HCT116 (cell line): ENCODE data around the gene MEIS2.

ENCODE experiments used
- CEBPB ChIP-seq: IDR thresholded peaks from 2 replicates; pipeline ENCODE4 v1.6.1; 2012; ENCODE audit warnings: low read depth
- EZH2 ChIP-seq: fragments of 200-600 bp; sonication (generic); IDR thresholded peaks from 2 replicates; pipeline ENCODE4 v1.6.1; 2017; ENCODE audit warnings: antibody characterized with exemption, mixed run types
- JUND ChIP-seq: IDR thresholded peaks from 2 replicates; pipeline ENCODE4 v1.6.1; 2012
- POLR2A ChIP-seq: IDR thresholded peaks from 2 replicates; pipeline ENCODE4 v1.7.0; 2011; ENCODE audit warnings: borderline replicate concordance; ENCODE audit not compliant: insufficient read depth, insufficient read length; ENCODE audit errors: extremely low read depth
- POLR2AphosphoS5 ChIP-seq: IDR thresholded peaks from 2 replicates; pipeline ENCODE4 v1.6.1; 2011; ENCODE audit warnings: mild to moderate bottlenecking, low read depth, low read length, moderate library complexity
- RAD21 ChIP-seq: IDR thresholded peaks from 2 replicates; pipeline ENCODE4 v1.6.1; 2012; ENCODE audit warnings: low read depth, mild to moderate bottlenecking
- YY1 ChIP-seq: IDR thresholded peaks from 2 replicates; pipeline ENCODE4 v1.6.1; 2011; ENCODE audit warnings: low read length, low read depth, moderate library complexity, mild to moderate bottlenecking; ENCODE audit not compliant: insufficient replicate concordance; ENCODE audit errors: extremely low read depth
- ZNF274 ChIP-seq: fragments of 200-500 bp; sonication (Bioruptor generic); IDR thresholded peaks from 2 replicates; pipeline ENCODE4 v1.6.1; 2014; ENCODE audit warnings: mild to moderate bottlenecking, low read depth, low read length, inconsistent platforms
- TF ChIP-seq, protein P1 (sequence below), 3 experiments: fragments of 200-600 bp in 1 of 3; sonication (generic) in 1 of 3; IDR thresholded peaks in 2 of 3; conservative IDR thresholded peaks in 1 of 3; 2 replicates each; pipeline ENCODE4 v1.5.1; 2012 to 2017; ENCODE audit warnings: low read depth in 2 of 3, low read length in 2 of 3, antibody characterized with exemption in 1 of 3, borderline replicate concordance in 1 of 3, control low read depth in 1 of 3, mild to moderate bottlenecking in 1 of 3, mixed read lengths in 1 of 3, mixed run types in 1 of 3, moderate library complexity in 1 of 3; ENCODE audit not compliant: insufficient read depth in 1 of 3
- TF ChIP-seq, protein P2 (sequence below): IDR thresholded peaks from 2 replicates; pipeline ENCODE4 v1.6.1; 2012; ENCODE audit warnings: low read depth
- TF ChIP-seq, protein P3 (sequence below): IDR thresholded peaks from 2 replicates; pipeline ENCODE4 v1.6.1; 2012
- TF ChIP-seq, protein P4 (sequence below): IDR thresholded peaks from 2 replicates; pipeline ENCODE4 v1.6.1; 2011; ENCODE audit warnings: mild to moderate bottlenecking, low read length, moderate library complexity; ENCODE audit not compliant: insufficient replicate concordance; ENCODE audit errors: extremely low read depth

DNA sequence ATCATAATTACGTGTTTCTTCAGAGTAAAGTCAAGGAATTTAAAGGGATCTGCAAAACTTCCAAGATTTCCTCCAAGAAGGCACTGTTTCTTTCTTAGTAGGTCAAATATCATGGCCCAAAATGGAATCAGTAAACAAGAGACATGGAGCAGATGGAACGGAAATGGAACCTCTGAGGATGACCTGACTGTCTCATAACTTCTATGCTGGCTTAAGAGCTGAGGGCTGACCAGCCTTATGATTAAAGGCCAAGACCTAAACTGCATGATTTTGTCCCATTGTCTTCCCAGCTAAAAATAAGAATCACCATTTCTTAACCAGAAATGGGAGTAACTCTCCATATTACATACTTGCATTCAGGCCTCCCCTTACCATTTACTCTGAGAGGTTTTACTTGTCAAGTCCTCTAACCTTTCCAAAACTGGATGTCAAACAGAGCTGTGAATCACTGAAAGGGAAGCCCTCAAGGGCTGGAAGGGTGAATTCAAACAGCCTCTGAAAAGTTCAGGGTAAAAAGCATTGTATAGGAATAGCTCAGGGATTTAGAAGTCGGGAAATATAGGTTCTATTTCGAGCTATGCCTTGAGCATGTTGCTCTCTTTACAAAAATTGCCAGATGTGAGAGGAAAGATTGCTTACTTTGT is 103.7 kb downstream of the MEIS2 start:
- TF ChIP-seq, protein P1, sequence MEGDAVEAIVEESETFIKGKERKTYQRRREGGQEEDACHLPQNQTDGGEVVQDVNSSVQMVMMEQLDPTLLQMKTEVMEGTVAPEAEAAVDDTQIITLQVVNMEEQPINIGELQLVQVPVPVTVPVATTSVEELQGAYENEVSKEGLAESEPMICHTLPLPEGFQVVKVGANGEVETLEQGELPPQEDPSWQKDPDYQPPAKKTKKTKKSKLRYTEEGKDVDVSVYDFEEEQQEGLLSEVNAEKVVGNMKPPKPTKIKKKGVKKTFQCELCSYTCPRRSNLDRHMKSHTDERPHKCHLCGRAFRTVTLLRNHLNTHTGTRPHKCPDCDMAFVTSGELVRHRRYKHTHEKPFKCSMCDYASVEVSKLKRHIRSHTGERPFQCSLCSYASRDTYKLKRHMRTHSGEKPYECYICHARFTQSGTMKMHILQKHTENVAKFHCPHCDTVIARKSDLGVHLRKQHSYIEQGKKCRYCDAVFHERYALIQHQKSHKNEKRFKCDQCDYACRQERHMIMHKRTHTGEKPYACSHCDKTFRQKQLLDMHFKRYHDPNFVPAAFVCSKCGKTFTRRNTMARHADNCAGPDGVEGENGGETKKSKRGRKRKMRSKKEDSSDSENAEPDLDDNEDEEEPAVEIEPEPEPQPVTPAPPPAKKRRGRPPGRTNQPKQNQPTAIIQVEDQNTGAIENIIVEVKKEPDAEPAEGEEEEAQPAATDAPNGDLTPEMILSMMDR (IDR thresholded peaks at IDR 0.05 in 2 of 3, conservative IDR thresholded peaks at IDR 0.05 in 1 of 3; ENCODE audit: borderline replicate concordance in 1 of 3, insufficient read depth in 1 of 3, low read depth in 2 of 3, low read length in 2 of 3): no peak
- TF ChIP-seq POLR2AphosphoS5 (no peak), RAD21 (no peak), EZH2 (no peak), ZNF274 (no peak), POLR2A (no peak), JUND (no peak), CEBPB (no peak), YY1 (no peak)
- TF ChIP-seq, protein P2, sequence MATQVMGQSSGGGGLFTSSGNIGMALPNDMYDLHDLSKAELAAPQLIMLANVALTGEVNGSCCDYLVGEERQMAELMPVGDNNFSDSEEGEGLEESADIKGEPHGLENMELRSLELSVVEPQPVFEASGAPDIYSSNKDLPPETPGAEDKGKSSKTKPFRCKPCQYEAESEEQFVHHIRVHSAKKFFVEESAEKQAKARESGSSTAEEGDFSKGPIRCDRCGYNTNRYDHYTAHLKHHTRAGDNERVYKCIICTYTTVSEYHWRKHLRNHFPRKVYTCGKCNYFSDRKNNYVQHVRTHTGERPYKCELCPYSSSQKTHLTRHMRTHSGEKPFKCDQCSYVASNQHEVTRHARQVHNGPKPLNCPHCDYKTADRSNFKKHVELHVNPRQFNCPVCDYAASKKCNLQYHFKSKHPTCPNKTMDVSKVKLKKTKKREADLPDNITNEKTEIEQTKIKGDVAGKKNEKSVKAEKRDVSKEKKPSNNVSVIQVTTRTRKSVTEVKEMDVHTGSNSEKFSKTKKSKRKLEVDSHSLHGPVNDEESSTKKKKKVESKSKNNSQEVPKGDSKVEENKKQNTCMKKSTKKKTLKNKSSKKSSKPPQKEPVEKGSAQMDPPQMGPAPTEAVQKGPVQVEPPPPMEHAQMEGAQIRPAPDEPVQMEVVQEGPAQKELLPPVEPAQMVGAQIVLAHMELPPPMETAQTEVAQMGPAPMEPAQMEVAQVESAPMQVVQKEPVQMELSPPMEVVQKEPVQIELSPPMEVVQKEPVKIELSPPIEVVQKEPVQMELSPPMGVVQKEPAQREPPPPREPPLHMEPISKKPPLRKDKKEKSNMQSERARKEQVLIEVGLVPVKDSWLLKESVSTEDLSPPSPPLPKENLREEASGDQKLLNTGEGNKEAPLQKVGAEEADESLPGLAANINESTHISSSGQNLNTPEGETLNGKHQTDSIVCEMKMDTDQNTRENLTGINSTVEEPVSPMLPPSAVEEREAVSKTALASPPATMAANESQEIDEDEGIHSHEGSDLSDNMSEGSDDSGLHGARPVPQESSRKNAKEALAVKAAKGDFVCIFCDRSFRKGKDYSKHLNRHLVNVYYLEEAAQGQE: no peak
- TF ChIP-seq, protein P3, sequence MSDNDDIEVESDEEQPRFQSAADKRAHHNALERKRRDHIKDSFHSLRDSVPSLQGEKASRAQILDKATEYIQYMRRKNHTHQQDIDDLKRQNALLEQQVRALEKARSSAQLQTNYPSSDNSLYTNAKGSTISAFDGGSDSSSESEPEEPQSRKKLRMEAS: no peak
- TF ChIP-seq, protein P4, sequence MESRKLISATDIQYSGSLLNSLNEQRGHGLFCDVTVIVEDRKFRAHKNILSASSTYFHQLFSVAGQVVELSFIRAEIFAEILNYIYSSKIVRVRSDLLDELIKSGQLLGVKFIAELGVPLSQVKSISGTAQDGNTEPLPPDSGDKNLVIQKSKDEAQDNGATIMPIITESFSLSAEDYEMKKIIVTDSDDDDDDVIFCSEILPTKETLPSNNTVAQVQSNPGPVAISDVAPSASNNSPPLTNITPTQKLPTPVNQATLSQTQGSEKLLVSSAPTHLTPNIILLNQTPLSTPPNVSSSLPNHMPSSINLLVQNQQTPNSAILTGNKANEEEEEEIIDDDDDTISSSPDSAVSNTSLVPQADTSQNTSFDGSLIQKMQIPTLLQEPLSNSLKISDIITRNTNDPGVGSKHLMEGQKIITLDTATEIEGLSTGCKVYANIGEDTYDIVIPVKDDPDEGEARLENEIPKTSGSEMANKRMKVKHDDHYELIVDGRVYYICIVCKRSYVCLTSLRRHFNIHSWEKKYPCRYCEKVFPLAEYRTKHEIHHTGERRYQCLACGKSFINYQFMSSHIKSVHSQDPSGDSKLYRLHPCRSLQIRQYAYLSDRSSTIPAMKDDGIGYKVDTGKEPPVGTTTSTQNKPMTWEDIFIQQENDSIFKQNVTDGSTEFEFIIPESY: no peak
